ENCODE data around the gene DNAJC18.

Gene DNAJC18

DNA sequence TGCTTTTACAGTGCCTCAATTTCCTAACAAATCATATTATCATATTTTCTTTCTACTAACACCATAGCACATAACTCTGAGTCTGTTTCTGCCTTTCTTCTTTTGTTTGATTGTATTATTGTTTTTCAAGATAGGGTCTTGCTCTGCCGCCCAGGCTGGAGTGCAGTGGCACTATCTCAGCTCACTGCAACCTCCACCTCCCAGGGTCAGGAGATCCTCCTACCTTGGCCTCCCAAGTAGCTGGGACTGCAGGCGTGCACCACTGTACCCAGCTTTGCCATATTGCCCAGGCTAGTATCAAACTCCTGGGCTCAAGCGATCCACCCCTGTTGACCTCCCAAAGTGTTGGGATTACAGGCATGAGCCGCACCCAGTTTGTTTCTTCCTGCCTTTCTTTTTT is 78.9 kb downstream of the DNAJC18 start:
- DNase-seq: no peak
